Panc1 (cell line): Measurements from ENCODE around the gene NPTX1. TPM values are rescaled to one million over a fixed set of nuclear protein-coding genes. Genes with fewer than 3 reads are reported as not detected.

ENCODE experiments used
- ATAC-seq: fragments of 200-7000 bp; cut with Tn5 transposase; 2 replicates; pipeline ENCODE4 v1.9.1; 2020; ENCODE audit warnings: mild to moderate bottlenecking, moderate library complexity
- BruUV-seq: library from RNA; stranded (reverse); fragments of 400-500 nt; replicated peaks from 2 replicates; lab custom pipeline; 2021; lab: Mats Ljungman, UMichigan
- CTCF ChIA-PET: fragments of 300-600 bp; sonication (Branson Sonifier 250); formaldehyde crosslinking; loops from one replicate; lab custom pipeline; 2022; ENCODE audit warnings: antibody characterized with exemption; lab: Charles Lee
- POLR2A ChIA-PET: fragments of 300-600 bp; sonication (Branson Sonifier 250); formaldehyde crosslinking; loops from one replicate; lab custom pipeline; 2022; ENCODE audit warnings: antibody characterized with exemption; lab: Charles Lee
- DNase-seq: peaks from one replicate; pipeline ENCODE4 v3.0.0-alpha.2; 2010; ENCODE audit warnings: low read depth, low spot score
- H3K27ac ChIP-seq: 2 replicates; pipeline ENCODE4 v1.5.1; 2011; ENCODE audit warnings: mild to moderate bottlenecking, low read length, inconsistent platforms
- H3K27me3 ChIP-seq: fragments of 200-500 bp; sonication (Bioruptor generic); 2 replicates; pipeline ENCODE4 v1.6.0; 2014; ENCODE audit warnings: low read length, inconsistent platforms; ENCODE audit not compliant: control insufficient read depth, insufficient read depth
- H3K36me3 ChIP-seq: fragments of 200-500 bp; sonication (Bioruptor generic); 2 replicates; pipeline ENCODE4 v1.5.1; 2014; ENCODE audit warnings: inconsistent platforms, mild to moderate bottlenecking, low read length, moderate library complexity; ENCODE audit not compliant: control insufficient read depth, insufficient read depth
- H3K4me1 ChIP-seq: 2 replicates; pipeline ENCODE4 v1.5.1; 2011; ENCODE audit warnings: inconsistent platforms, mild to moderate bottlenecking, low read length, moderate library complexity; ENCODE audit not compliant: control insufficient read depth, insufficient read depth
- H3K4me3 ChIP-seq, 2 experiments: 2 replicates each; pipeline ENCODE4 v1.5.1; 2011 to 2012; ENCODE audit warnings: low read depth in 2 of 2, low read length in 2 of 2, mild to moderate bottlenecking in 2 of 2, inconsistent platforms in 1 of 2, moderate library complexity in 1 of 2
- H3K9me3 ChIP-seq: fragments of 200-500 bp; sonication (Bioruptor generic); 2 replicates; pipeline ENCODE4 v1.5.1; 2014; ENCODE audit warnings: low read depth, mild to moderate bottlenecking, inconsistent platforms, low read length, moderate library complexity; ENCODE audit not compliant: control insufficient read depth, insufficient read depth
- POLR2AphosphoS5 ChIP-seq: IDR thresholded peaks from 2 replicates; pipeline ENCODE4 v1.6.1; 2012; ENCODE audit warnings: mild to moderate bottlenecking, low read depth, low read length, moderate library complexity
- SIN3A ChIP-seq: IDR thresholded peaks from 2 replicates; pipeline ENCODE4 v1.6.1; 2012; ENCODE audit warnings: low read depth, mild to moderate bottlenecking, low read length, moderate library complexity, borderline replicate concordance; ENCODE audit not compliant: insufficient read depth
- TCF7L2 ChIP-seq: IDR thresholded peaks from 2 replicates; pipeline ENCODE4 v1.6.1; 2011; ENCODE audit warnings: mild to moderate bottlenecking, low read depth, low read length, inconsistent platforms
- in situ Hi-C: cut with HindIII; loops from 2 replicates; pipeline ENCODE4 v1.10.0; 2016; ENCODE audit warnings: low sequenced_read_pairs, low pct_unique_long_range_greater_than_20kb
- intact Hi-C: fragments of 100-400 bp; cut with micrococcal nuclease; formaldehyde crosslinking; loops from one replicate; pipeline ENCODE4 v1.10.0; 2022; ENCODE audit not compliant: unreplicated experiment
- total RNA-seq: library from RNA; stranded (reverse); gene quantifications from one replicate; pipeline ENCODE4 v1.2.1, GENCODE V29; 2021; ENCODE audit not compliant: unreplicated experiment
- TF ChIP-seq, protein P1 (sequence below): fragments of 450-650 bp; IDR thresholded peaks from 2 replicates; pipeline ENCODE4 v1.5.1; 2017; ENCODE audit warnings: mild to moderate bottlenecking
- TF ChIP-seq, protein P2 (sequence below), 2 experiments: IDR thresholded peaks; 2 replicates each; pipeline ENCODE4 v1.6.1; 2011 to 2012; ENCODE audit warnings: low read depth in 2 of 2, control low read depth in 1 of 2, low read length in 1 of 2, mild to moderate bottlenecking in 1 of 2, moderate library complexity in 1 of 2; ENCODE audit not compliant: insufficient read depth in 1 of 2

Gene NPTX1
- total RNA-seq, 1 experiment from 2014 or later = 1.1 TPM

GRCh38 chr17:80443916-80444643 is 32.3 kb downstream of the NPTX1 start:
- H3K27me3 ChIP-seq = no peaks in the 10 kb centered on the region
- H3K4me1 ChIP-seq = no peaks in the 10 kb centered on the region
- in situ Hi-C loops = no loop called here
- no peaks in the 10 kb centered on the region for H3K36me3 ChIP-seq
- H3K9me3 ChIP-seq = no peaks in the 10 kb centered on the region
- TF ChIP-seq, protein P1, sequence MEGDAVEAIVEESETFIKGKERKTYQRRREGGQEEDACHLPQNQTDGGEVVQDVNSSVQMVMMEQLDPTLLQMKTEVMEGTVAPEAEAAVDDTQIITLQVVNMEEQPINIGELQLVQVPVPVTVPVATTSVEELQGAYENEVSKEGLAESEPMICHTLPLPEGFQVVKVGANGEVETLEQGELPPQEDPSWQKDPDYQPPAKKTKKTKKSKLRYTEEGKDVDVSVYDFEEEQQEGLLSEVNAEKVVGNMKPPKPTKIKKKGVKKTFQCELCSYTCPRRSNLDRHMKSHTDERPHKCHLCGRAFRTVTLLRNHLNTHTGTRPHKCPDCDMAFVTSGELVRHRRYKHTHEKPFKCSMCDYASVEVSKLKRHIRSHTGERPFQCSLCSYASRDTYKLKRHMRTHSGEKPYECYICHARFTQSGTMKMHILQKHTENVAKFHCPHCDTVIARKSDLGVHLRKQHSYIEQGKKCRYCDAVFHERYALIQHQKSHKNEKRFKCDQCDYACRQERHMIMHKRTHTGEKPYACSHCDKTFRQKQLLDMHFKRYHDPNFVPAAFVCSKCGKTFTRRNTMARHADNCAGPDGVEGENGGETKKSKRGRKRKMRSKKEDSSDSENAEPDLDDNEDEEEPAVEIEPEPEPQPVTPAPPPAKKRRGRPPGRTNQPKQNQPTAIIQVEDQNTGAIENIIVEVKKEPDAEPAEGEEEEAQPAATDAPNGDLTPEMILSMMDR = no peak
- no peak for TF ChIP-seq POLR2AphosphoS5
- TF ChIP-seq, protein P2, sequence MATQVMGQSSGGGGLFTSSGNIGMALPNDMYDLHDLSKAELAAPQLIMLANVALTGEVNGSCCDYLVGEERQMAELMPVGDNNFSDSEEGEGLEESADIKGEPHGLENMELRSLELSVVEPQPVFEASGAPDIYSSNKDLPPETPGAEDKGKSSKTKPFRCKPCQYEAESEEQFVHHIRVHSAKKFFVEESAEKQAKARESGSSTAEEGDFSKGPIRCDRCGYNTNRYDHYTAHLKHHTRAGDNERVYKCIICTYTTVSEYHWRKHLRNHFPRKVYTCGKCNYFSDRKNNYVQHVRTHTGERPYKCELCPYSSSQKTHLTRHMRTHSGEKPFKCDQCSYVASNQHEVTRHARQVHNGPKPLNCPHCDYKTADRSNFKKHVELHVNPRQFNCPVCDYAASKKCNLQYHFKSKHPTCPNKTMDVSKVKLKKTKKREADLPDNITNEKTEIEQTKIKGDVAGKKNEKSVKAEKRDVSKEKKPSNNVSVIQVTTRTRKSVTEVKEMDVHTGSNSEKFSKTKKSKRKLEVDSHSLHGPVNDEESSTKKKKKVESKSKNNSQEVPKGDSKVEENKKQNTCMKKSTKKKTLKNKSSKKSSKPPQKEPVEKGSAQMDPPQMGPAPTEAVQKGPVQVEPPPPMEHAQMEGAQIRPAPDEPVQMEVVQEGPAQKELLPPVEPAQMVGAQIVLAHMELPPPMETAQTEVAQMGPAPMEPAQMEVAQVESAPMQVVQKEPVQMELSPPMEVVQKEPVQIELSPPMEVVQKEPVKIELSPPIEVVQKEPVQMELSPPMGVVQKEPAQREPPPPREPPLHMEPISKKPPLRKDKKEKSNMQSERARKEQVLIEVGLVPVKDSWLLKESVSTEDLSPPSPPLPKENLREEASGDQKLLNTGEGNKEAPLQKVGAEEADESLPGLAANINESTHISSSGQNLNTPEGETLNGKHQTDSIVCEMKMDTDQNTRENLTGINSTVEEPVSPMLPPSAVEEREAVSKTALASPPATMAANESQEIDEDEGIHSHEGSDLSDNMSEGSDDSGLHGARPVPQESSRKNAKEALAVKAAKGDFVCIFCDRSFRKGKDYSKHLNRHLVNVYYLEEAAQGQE (IDR thresholded peaks at IDR 0.05; ENCODE audit: insufficient read depth in 1 of 2, low read depth in 2 of 2, low read length in 1 of 2) = no peak
- no peak for TF ChIP-seq TCF7L2
- no peak for TF ChIP-seq SIN3A
- DNase-seq (no peak), ATAC-seq (no peak)
- CTCF ChIA-PET = no interaction called here
- BruUV-seq = no TSS peak
- intact Hi-C loops = no loop called here
- no peak overlapping the region for H3K27ac ChIP-seq
- H3K4me3 ChIP-seq = no peak overlapping the region
- POLR2A ChIA-PET = no interaction called here

- intact Hi-C loops = no loop called here
- Histone ChIP-seq H3K36me3 (no peaks in the 10 kb centered on the region), H3K27me3 (no peaks in the 10 kb centered on the region), H3K9me3 (no peaks in the 10 kb centered on the region), H3K27ac (no peak overlapping the region), H3K4me3 (no peak overlapping the region), H3K4me1 (no peaks in the 10 kb centered on the region)
- DNase-seq (no peak), ATAC-seq (no peak)
- no TSS peak for BruUV-seq
- in situ Hi-C loops = no loop called here
- POLR2A ChIA-PET = no interaction called here
- CTCF ChIA-PET = no interaction called here
- TF ChIP-seq SIN3A = no peak
- TF ChIP-seq POLR2AphosphoS5 = no peak
- TF ChIP-seq, protein P1 = no peak
- TF ChIP-seq TCF7L2 = no peak
- TF ChIP-seq, protein P2 (IDR thresholded peaks at IDR 0.05; ENCODE audit: insufficient read depth in 1 of 2, low read depth in 2 of 2, low read length in 1 of 2) = no peak
These were observed 32.9 kb downstream of the NPTX1 start for GRCh38 chr17:80443498-80443897.
